GM10266 (cell line): ENCODE measurements around the gene SEMA3A.

Experiments
- DNase-seq: peaks from one replicate; pipeline ENCODE4 v3.0.0; 2012; ENCODE audit errors: extremely low spot score
- TF ChIP-seq, protein P1 (sequence below): IDR thresholded peaks from 2 replicates; pipeline ENCODE4 v1.5.1; 2012; ENCODE audit warnings: mild to moderate bottlenecking, low read depth; ENCODE audit not compliant: control insufficient read depth, insufficient read depth; ENCODE audit errors: missing control alignments

Gene SEMA3A

GRCh38 chr7:84088802-84089201, 105.8 kb downstream of the SEMA3A start:
- DNase-seq, result no peak
- TF ChIP-seq, protein P1, sequence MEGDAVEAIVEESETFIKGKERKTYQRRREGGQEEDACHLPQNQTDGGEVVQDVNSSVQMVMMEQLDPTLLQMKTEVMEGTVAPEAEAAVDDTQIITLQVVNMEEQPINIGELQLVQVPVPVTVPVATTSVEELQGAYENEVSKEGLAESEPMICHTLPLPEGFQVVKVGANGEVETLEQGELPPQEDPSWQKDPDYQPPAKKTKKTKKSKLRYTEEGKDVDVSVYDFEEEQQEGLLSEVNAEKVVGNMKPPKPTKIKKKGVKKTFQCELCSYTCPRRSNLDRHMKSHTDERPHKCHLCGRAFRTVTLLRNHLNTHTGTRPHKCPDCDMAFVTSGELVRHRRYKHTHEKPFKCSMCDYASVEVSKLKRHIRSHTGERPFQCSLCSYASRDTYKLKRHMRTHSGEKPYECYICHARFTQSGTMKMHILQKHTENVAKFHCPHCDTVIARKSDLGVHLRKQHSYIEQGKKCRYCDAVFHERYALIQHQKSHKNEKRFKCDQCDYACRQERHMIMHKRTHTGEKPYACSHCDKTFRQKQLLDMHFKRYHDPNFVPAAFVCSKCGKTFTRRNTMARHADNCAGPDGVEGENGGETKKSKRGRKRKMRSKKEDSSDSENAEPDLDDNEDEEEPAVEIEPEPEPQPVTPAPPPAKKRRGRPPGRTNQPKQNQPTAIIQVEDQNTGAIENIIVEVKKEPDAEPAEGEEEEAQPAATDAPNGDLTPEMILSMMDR, result no peak

DNA sequence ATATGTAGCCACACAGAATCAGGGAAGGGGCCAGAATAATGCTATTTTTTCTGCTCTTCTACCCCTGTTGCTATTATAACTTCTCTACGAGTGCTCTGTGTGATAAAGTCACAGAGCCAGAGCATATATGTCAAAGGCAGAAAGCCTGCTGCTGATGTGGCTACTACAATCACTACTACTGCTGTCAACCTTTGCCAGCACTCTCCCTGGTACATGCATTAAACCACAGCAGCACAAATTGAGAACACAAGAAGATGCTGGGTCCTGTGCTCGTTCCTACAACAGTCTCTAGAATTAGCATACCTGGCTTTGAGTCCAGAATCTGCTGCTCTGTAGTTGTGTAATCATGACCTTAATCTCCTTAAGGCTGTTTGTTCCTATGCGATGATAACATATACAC, 108.6 kb downstream of the SEMA3A start:
- DNase-seq, result no peak
- TF ChIP-seq, protein P1, result no peak

GRCh38 chr7:84085147-84085546, 109.4 kb downstream of the SEMA3A start:
- TF ChIP-seq, protein P1, result no peak
- no peak for DNase-seq

DNA sequence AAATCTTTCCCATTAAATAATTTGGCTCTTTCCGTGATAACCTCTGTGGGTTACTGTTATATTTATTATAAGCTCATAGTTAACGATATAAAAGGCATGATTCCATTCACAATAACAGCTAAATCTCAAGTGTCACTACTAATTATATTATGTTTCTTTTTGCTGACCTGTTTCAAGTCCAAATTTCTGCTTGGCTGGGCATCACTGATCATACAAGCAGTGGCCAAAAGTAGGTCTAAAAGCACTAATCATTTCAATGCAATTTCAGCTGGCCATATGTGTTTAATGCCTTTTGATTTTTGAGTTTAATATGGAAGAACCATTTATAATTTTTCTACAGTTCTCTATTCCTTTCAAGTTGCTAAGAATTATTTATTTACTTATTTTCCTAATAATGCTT, 110.7 kb downstream of the SEMA3A start:
- TF ChIP-seq, protein P1, result no peak
- no peak for DNase-seq

DNA sequence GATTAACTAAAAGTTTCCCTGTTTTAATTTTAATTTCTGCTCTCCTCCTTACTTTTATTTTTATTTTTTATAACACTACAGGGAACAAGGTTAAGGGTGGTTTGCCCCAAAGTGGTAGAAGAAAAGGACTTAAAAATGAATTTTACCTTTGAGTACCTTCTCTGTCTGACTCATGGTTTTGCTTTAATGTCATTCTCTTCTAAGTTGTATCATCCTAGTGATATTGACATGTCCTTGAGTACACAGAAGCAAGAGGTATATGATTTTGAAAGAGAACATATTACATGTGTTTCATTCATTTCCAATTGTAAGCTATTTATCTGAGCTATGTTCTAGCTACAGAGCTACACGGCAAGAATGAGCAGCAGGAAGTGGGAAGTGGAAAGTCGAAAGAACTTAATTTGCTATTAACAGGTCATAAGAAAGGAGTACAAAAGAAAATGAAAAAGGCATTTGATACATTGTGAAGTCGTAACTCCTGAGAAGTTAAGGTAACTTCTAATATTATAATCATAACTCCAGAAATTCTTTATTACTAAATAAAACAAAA, 112.5 kb downstream of the SEMA3A start:
- TF ChIP-seq, protein P1, result no peak
- no peak for DNase-seq

DNA sequence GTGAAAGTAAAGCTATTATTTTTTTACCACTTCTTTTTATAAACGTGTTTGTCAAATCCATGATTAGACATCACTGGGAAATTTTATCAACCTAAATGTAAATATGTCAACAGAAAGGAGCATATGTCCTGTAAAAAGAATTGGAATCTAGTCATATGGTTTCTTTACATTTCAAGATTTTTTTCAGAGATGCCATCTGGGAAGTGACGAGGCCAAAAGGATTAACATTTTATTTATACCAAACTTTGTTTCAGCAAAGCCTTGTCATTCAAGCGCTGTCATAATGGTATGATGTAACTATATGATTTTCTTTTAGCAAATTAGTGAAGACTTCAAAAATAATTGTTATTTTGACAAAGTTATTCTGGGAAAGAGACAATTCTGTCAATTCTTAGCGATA, 117.3 kb downstream of the SEMA3A start:
- TF ChIP-seq, protein P1, result no peak
- DNase-seq, result no peak

DNA sequence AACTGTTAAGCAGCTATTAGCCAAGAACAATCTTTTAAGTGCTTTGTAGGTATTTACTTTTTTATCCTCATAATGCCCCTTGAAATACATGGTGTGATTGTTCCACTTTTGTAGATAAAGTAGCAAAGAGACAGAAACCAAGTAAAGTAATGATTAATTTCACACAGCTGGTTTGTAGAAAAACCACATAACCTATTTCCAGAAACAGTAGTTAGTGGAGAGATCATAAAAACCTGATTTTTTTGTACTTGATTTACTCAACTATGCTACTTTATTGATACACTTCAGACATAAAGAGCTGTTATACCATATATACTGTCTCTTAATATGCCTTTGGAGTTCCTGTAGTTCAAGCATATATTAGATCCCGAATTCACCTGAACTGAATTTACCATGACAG, 118.4 kb downstream of the SEMA3A start:
- DNase-seq, result no peak
- TF ChIP-seq, protein P1, result no peak
